Measurements from ENCODE around the gene ST3GAL5.

DNA sequence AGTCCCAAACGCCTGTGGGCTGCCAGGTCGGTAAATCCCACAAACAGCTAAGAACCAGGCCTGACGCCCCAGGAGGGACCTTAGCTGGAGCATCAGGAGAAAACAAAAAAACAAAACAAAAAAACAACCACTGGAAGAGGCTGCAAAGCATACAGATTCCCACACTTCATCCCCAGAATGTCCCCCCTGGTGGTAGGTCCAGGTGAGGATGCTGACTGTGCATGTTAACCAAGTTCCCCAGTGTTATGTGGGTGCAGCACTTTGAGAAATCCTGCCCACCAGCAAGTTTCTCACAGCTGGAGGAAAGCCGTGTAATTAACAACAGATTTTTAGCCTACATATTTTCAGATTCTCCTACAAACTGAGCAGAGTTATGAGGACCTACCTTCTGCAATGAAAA is 15.1 kb downstream of the ST3GAL5 start:
- peak; percentile 48 for TF ChIP-seq CTCF (IDR thresholded peaks at IDR 0.05; ENCODE audit: borderline replicate concordance, extremely low read depth, low read length, poor library complexity, severe bottlenecking)
- TF ChIP-seq EZH2 (IDR thresholded peaks at IDR 0.05; ENCODE audit: borderline replicate concordance, low read depth, low read length, severe bottlenecking), result no peak
